Sigmoid colon (tissue), 7 donors: Measurements from ENCODE around the gene NFE2L1. TPM values are rescaled to one million over a fixed set of nuclear protein-coding genes. Genes with fewer than 3 reads are reported as not detected.

Experiments
- DNase-seq: peaks from one replicate; pipeline ENCODE4 v3.0.0-alpha.2; 2019
- H3K27ac ChIP-seq, 4 donors: fragments of 200-600 bp; sonication (generic); one replicate each; pipeline ENCODE4 v1.5.1; 2016 to 2019; ENCODE audit warnings: mild to moderate bottlenecking in 1 of 4
- H3K27me3 ChIP-seq, 3 donors: fragments of 200-600 bp; sonication (generic); one replicate each; pipeline ENCODE4 v1.5.1; 2019; ENCODE audit warnings: mild to moderate bottlenecking in 1 of 3
- H3K36me3 ChIP-seq, 4 donors: fragments of 200-600 bp; sonication (generic); one replicate each; pipeline ENCODE4 v1.5.1; 2016 to 2019
- H3K4me1 ChIP-seq, 4 donors: fragments of 200-600 bp; sonication (generic); one replicate each; pipeline ENCODE4 v1.5.1; 2017 to 2019
- H3K4me3 ChIP-seq, 4 donors: fragments of 200-600 bp; sonication (generic); one replicate each; pipeline ENCODE4 v1.5.1; 2017 to 2019; ENCODE audit warnings: mild to moderate bottlenecking in 2 of 4, moderate library complexity in 1 of 4
- H3K9me3 ChIP-seq, 4 donors: fragments of 200-600 bp in 3 of 4; sonication (generic) in 3 of 4; one replicate each; pipeline versions ENCODE4 v1.5.1 to v1.6.1; 2013 to 2019
- CTCF ChIP-seq, 4 experiments: fragments of 450-650 bp in 3 of 4; fragments of 200-600 bp in 1 of 4; IDR thresholded peaks; one replicate each; pipeline ENCODE4 v1.5.1; 2016 to 2019; ENCODE audit warnings: antibody characterized with exemption in 4 of 4, mild to moderate bottlenecking in 3 of 4, moderate library complexity in 2 of 4
- EP300 ChIP-seq, 4 donors: sonication (generic); formaldehyde crosslinking; IDR thresholded peaks; one replicate each; pipeline ENCODE4 v1.6.1; 2017; ENCODE audit warnings: antibody characterized with exemption in 4 of 4
- POLR2A ChIP-seq, 2 donors: fragments of 450-650 bp; IDR thresholded peaks; one replicate each; pipeline ENCODE4 v1.6.1; 2016; ENCODE audit warnings: antibody characterized with exemption in 2 of 2, mild to moderate bottlenecking in 2 of 2, moderate library complexity in 2 of 2
- POLR2AphosphoS5 ChIP-seq, 4 donors: sonication (generic); formaldehyde crosslinking; IDR thresholded peaks; one replicate each; pipeline ENCODE4 v1.6.1; 2017; ENCODE audit warnings: antibody characterized with exemption in 4 of 4
- WGBS, 2 donors: extraction: QIAGEN DNeasy Blood & Tissue Kit; methylation state at CpG; one replicate each; pipeline ENCODE4 v1.1.7; 2013; 5-methylcytosine and 5-hydroxymethylcytosine counted together
- intact Hi-C: fragments of 100-400 bp; cut with DNase I; formaldehyde crosslinking; loops from one replicate; pipeline ENCODE4 v1.15.1; 2023
- polyA plus RNA-seq, 3 donors: library from polyadenylated mRNA; stranded (reverse); fragments of 200-250 nt; gene quantifications; one replicate each; pipeline ENCODE4 v1.2.3, GENCODE V29; 2013
- total RNA-seq, 4 donors: library from RNA; depleted of rRNA; stranded (reverse); fragments of >200 nt; gene quantifications; one replicate each; pipeline ENCODE4 v1.1.0, GENCODE V29; 2016
- donor health status: healthy with polysubstance abuse.
- donor health status: Bipolar disorder and iron deficiency.
- donor health status: healthy.

NFE2L1 gene
- total and polyA plus RNA-seq, 7 donors, result 44.4 to 174 (median 134) TPM

GRCh38 chr17:48051283-48051682, 3.1 kb downstream of the NFE2L1 start:
- no peak for TF ChIP-seq CTCF (IDR thresholded peaks at IDR 0.05)
- Histone ChIP-seq H3K4me1 (peaks cover 0 to 85% (median 78%) of the 10 kb centered on the region in 4 donors), H3K27me3 (no peaks in the 10 kb centered on the region), H3K4me3 (peak overlapping the region in 2 of 4 donors; percentile 27 to 85), H3K27ac (peak overlapping the region; percentile 96 to 99 (median 98)), H3K9me3 (no peaks in the 10 kb centered on the region), H3K36me3 (peaks cover 0 to 23% (median 11%) of the 10 kb centered on the region in 4 donors)
- intact Hi-C loops, result no loop called here
- DNase-seq, result peak; percentile 72
- 69 to 85% methylated on average over 10 of the region's 10 CpGs for WGBS, 2 donors

GRCh38 chr17:48051706-48052486, 3.7 kb downstream of the NFE2L1 start:
- peak overlapping the region; percentile 4 to 85 (median 22) for H3K4me3 ChIP-seq
- H3K27me3 ChIP-seq, result no peaks in the 10 kb centered on the region
- intact Hi-C loops, result no loop called here
- peak overlapping the region; percentile 96 to 99 (median 98) for H3K27ac ChIP-seq
- TF ChIP-seq EP300 (IDR thresholded peaks at IDR 0.05) (peak in 2 of 4 donors; percentile 20 to 41), POLR2AphosphoS5 (IDR thresholded peaks at IDR 0.05) (peak in 3 of 4 donors; percentile 13 to 64 (median 43)), POLR2A (IDR thresholded peaks at IDR 0.05) (no peak), CTCF (IDR thresholded peaks at IDR 0.05) (no peak)
- H3K9me3 ChIP-seq, result no peaks in the 10 kb centered on the region
- DNase-seq, result peak; percentile 81
- H3K36me3 ChIP-seq, result peaks cover 1 to 29% (median 18%) of the 10 kb centered on the region in 4 donors
- WGBS, 2 donors, result 53 to 64% methylated on average over 5 of the region's 5 CpGs
- peaks cover 0 to 79% (median 72%) of the 10 kb centered on the region in 4 donors for H3K4me1 ChIP-seq

- H3K27me3 ChIP-seq, result no peaks in the 10 kb centered on the region
- H3K9me3 ChIP-seq, result no peaks in the 10 kb centered on the region
- peaks cover 10 to 41% (median 30%) of the 10 kb centered on the region in 4 donors for H3K36me3 ChIP-seq
- H3K4me3 ChIP-seq, result peak overlapping the region; percentile 19 to 85 (median 32)
- peak; percentile 92 for DNase-seq
- H3K27ac ChIP-seq, result peak overlapping the region; percentile 96 to 99 (median 98)
- WGBS, 2 donors, result 34 to 51% methylated on average over 5 of the region's 5 CpGs
- intact Hi-C loops, result no loop called here
- TF ChIP-seq CTCF (IDR thresholded peaks at IDR 0.05) (no peak), EP300 (IDR thresholded peaks at IDR 0.05) (peak in 1 of 4 donors; percentile 37), POLR2A (IDR thresholded peaks at IDR 0.05) (no peak), POLR2AphosphoS5 (IDR thresholded peaks at IDR 0.05) (peak in 3 of 4 donors; percentile 14 to 62 (median 42))
- peaks cover 0 to 74% (median 68%) of the 10 kb centered on the region in 4 donors for H3K4me1 ChIP-seq
Observed at GRCh38 chr17:48052956-48053757, 5.0 kb downstream of the NFE2L1 start.

GRCh38 chr17:48053758-48054237, 5.6 kb downstream of the NFE2L1 start:
- H3K27me3 ChIP-seq, result no peaks in the 10 kb centered on the region
- peaks cover 0 to 74% (median 68%) of the 10 kb centered on the region in 4 donors for H3K4me1 ChIP-seq
- peak overlapping the region; percentile 19 to 85 (median 32) for H3K4me3 ChIP-seq
- H3K9me3 ChIP-seq, result no peaks in the 10 kb centered on the region
- 67 to 72% methylated on average over 6 of the region's 6 CpGs for WGBS, 2 donors
- TF ChIP-seq CTCF (IDR thresholded peaks at IDR 0.05), result no peak
- no peak for TF ChIP-seq EP300 (IDR thresholded peaks at IDR 0.05)
- TF ChIP-seq POLR2AphosphoS5 (IDR thresholded peaks at IDR 0.05), result no peak
- TF ChIP-seq POLR2A (IDR thresholded peaks at IDR 0.05), result no peak
- intact Hi-C loops, result no loop called here
- peak overlapping the region; percentile 96 to 99 (median 98) for H3K27ac ChIP-seq
- no peak for DNase-seq
- H3K36me3 ChIP-seq, result peaks cover 10 to 48% (median 36%) of the 10 kb centered on the region in 4 donors
